T-helper 2 cell (primary cell): ENCODE measurements around the gene ZNF385A.

Experiments used
- DNase-seq, 5 experiments: peaks; one replicate each; pipeline versions ENCODE4 v3.0.0 to v3.0.0-alpha.2; 2012 to 2022

The ZNF385A gene

GRCh38 chr12:54321363-54321762 lies 63.2 kb downstream of the ZNF385A start:
- DNase-seq = no peak
